Stomach (tissue), 4 donors: ENCODE results near the gene MYH6.

Experiments used
- EP300 ChIP-seq: sonication (generic); formaldehyde crosslinking; IDR thresholded peaks from one replicate; pipeline ENCODE4 v1.6.1; 2017; ENCODE audit warnings: antibody characterized with exemption
- POLR2A ChIP-seq, 4 donors: fragments of 450-650 bp; IDR thresholded peaks; one replicate each; pipeline ENCODE4 v1.6.1; 2016; ENCODE audit warnings: antibody characterized with exemption in 4 of 4, control low read depth in 2 of 4, mild to moderate bottlenecking in 1 of 4, moderate library complexity in 1 of 4
- TF ChIP-seq, protein P1 (sequence below), 7 experiments: fragments of 450-650 bp in 4 of 7; fragments of 200-600 bp in 3 of 7; sonication (generic) in 3 of 7; IDR thresholded peaks; one replicate each; pipeline ENCODE4 v1.5.1; 2016 to 2019; ENCODE audit warnings: antibody characterized with exemption in 7 of 7, control low read depth in 2 of 7, mild to moderate bottlenecking in 1 of 7

DNA sequence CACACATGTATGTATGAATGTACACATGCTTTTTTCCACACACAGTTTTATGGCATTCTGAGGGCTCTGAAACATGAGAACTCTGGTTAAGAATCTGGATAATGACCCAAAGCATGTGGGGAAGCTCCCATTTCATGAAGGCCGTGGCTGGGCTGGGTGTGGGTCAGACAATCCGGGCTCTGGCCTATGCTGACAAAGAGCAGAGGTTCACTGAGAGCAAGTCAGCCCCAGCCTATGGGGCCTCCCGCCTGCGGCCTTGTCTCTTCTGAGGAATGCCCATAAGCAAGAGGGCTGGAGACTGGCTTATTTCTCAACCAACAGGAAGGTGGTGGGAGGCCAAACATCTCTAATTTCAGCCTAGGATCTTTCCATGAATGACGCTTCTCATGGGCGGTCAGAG, 8.5 kb downstream of the MYH6 start:
- TF ChIP-seq, protein P1, sequence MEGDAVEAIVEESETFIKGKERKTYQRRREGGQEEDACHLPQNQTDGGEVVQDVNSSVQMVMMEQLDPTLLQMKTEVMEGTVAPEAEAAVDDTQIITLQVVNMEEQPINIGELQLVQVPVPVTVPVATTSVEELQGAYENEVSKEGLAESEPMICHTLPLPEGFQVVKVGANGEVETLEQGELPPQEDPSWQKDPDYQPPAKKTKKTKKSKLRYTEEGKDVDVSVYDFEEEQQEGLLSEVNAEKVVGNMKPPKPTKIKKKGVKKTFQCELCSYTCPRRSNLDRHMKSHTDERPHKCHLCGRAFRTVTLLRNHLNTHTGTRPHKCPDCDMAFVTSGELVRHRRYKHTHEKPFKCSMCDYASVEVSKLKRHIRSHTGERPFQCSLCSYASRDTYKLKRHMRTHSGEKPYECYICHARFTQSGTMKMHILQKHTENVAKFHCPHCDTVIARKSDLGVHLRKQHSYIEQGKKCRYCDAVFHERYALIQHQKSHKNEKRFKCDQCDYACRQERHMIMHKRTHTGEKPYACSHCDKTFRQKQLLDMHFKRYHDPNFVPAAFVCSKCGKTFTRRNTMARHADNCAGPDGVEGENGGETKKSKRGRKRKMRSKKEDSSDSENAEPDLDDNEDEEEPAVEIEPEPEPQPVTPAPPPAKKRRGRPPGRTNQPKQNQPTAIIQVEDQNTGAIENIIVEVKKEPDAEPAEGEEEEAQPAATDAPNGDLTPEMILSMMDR (IDR thresholded peaks at IDR 0.05) = no peak
- no peak for TF ChIP-seq EP300
- TF ChIP-seq POLR2A (IDR thresholded peaks at IDR 0.05) = no peak
